ENCODE results near the gene ZNF747. TPM values are rescaled to one million over a fixed set of nuclear protein-coding genes. Genes with fewer than 3 reads are reported as not detected.

ZNF747 gene
- total RNA-seq, 1 donor = 16.6 TPM

- peak within 1 kb of the TSS; percentile 93 for H2AFZ ChIP-seq (ENCODE audit: low read length)
- no peak for TF ChIP-seq CTCF (IDR thresholded peaks at IDR 0.05; ENCODE audit: extremely low read depth, low read depth, low read length)
Measured at GRCh38 chr16:30571445-30572322, 37.0 kb upstream of the ZNF747 start, which contains the start of gene ZNF688. Gene ZNF688, minus strand, starts transcription at chr16:30571714. Its CDS starts 85 bp downstream, at chr16:30571629.

DNA sequence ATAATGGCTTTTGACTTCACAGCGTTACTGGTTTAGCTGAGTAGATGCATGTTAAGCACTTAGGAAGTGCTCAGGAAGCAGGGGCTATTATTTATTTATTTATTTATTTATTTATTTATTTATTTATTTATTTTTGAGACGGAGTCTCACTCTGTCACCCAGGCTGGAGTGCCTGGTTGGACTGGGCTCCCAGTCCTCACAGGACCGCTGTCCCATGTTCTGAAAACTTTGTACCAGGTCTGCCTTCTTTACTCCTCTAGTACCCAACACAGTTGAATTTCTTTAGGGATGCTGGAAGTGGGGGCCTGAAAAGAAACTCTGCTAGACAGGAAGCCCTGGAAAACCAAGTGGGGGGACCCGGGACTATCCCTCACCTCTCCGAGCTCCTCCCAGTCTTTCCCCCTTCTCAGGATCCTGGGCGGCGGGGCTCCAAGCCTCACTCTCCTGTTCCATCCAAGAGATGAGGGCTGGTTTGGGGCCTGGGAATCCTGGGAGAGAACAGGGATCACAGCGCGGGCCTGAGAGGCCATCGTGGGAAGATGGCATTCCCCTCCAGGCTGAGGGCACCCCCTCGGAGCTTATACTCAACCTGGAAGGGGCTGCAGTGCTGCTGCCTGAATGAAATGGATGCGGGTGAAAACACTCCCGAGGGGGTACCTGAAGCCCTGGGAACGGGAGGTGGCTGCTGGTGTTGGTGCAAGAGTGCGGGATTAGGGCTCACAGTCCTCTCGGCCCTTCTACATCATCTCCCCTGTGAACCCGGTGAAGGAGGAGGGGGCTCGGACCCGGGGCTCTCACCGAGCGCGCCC, 36.2 kb upstream of the ZNF747 start:
- H3K4me2 ChIP-seq (ENCODE audit: insufficient read depth, low read length) = peak overlapping the region; percentile 83
- DNase-seq (ENCODE audit: insufficient read length, low spot score, missing footprints) = peak; percentile 89
- H3K79me2 ChIP-seq (ENCODE audit: insufficient read depth, low read length) = no peaks in the 10 kb centered on the region
- peak overlapping the region; percentile 81 for H3K4me3 ChIP-seq (ENCODE audit: insufficient read depth, low read length)
- no peaks in the 10 kb centered on the region for H4K20me1 ChIP-seq (ENCODE audit: insufficient read depth, low read length)
- TF ChIP-seq CTCF (IDR thresholded peaks at IDR 0.05; ENCODE audit: extremely low read depth, low read depth, low read length) = no peak
- H3K36me3 ChIP-seq (ENCODE audit: insufficient read depth, low read length) = no peaks in the 10 kb centered on the region
- no peaks in the 10 kb centered on the region for H3K27me3 ChIP-seq (ENCODE audit: insufficient read depth, low read length)
- H3K9me3 ChIP-seq (ENCODE audit: low read depth, low read length) = no peaks in the 10 kb centered on the region
- H2AFZ ChIP-seq (ENCODE audit: low read length) = peak overlapping the region; percentile 93
- peaks cover 19% of the 10 kb centered on the region for H3K4me1 ChIP-seq (ENCODE audit: insufficient read depth, low read length)
- peak overlapping the region; percentile 81 for H3K27ac ChIP-seq (ENCODE audit: low read depth, low read length)

More at GRCh38 chr16:30571445-30572322, 37.0 kb upstream of the ZNF747 start, which contains the start of gene ZNF688:
- peaks cover 19% of the 10 kb centered on the region for H3K4me1 ChIP-seq (ENCODE audit: insufficient read depth, low read length)
- peak; percentile 100 for DNase-seq (ENCODE audit: insufficient read length, low spot score, missing footprints)
- peak within 1 kb of the TSS; percentile 81 for H3K27ac ChIP-seq (ENCODE audit: low read depth, low read length)
- no peaks in the 10 kb centered on the region for H3K27me3 ChIP-seq (ENCODE audit: insufficient read depth, low read length)
- no peaks in the 10 kb centered on the region for H3K9me3 ChIP-seq (ENCODE audit: low read depth, low read length)
- H3K4me3 ChIP-seq (ENCODE audit: insufficient read depth, low read length) = peak within 1 kb of the TSS; percentile 81
- no peaks in the 10 kb centered on the region for H3K36me3 ChIP-seq (ENCODE audit: insufficient read depth, low read length)
- peak within 1 kb of the TSS; percentile 83 for H3K4me2 ChIP-seq (ENCODE audit: insufficient read depth, low read length)
- H4K20me1 ChIP-seq (ENCODE audit: insufficient read depth, low read length) = no peaks in the 10 kb centered on the region
- H3K79me2 ChIP-seq (ENCODE audit: insufficient read depth, low read length) = no peaks in the 10 kb centered on the region

- H3K27me3 ChIP-seq (ENCODE audit: insufficient read depth, low read length) = no peaks in the 10 kb centered on the region
- H3K79me2 ChIP-seq (ENCODE audit: insufficient read depth, low read length) = no peaks in the 10 kb centered on the region
- H3K9me3 ChIP-seq (ENCODE audit: low read depth, low read length) = no peaks in the 10 kb centered on the region
- H3K4me1 ChIP-seq (ENCODE audit: insufficient read depth, low read length) = peaks cover 19% of the 10 kb centered on the region
- no peaks in the 10 kb centered on the region for H4K20me1 ChIP-seq (ENCODE audit: insufficient read depth, low read length)
- H3K4me3 ChIP-seq (ENCODE audit: insufficient read depth, low read length) = no peak overlapping the region
- no peak overlapping the region for H2AFZ ChIP-seq (ENCODE audit: low read length)
- no peak overlapping the region for H3K27ac ChIP-seq (ENCODE audit: low read depth, low read length)
- H3K36me3 ChIP-seq (ENCODE audit: insufficient read depth, low read length) = no peaks in the 10 kb centered on the region
- no peak for DNase-seq (ENCODE audit: insufficient read length, low spot score, missing footprints)
- no peak for TF ChIP-seq CTCF (IDR thresholded peaks at IDR 0.05; ENCODE audit: extremely low read depth, low read depth, low read length)
- H3K4me2 ChIP-seq (ENCODE audit: insufficient read depth, low read length) = no peak overlapping the region
Measured at GRCh38 chr16:30569746-30570635, 35.3 kb upstream of the ZNF747 start.
